Hepatocyte (in vitro differentiated cells): ENCODE data around the gene KANK3.
"Not testable (repeated sequence)": the region's sequence is repeated elsewhere in the genome, so short reads cannot be mapped to it uniquely, and the experiment has no call there.

Experiments
- CTCF ChIP-seq: fragments of 200-600 bp; sonication (generic); IDR thresholded peaks from 2 replicates; pipeline ENCODE4 v1.5.1; 2016; ENCODE audit warnings: antibody characterized with exemption, mild to moderate bottlenecking; ENCODE audit not compliant: poor library complexity
- EZH2 ChIP-seq: fragments of 200-600 bp; sonication (generic); IDR thresholded peaks from 2 replicates; pipeline ENCODE4 v1.6.1; 2016; ENCODE audit warnings: antibody characterized with exemption, mild to moderate bottlenecking, borderline replicate concordance

- not testable (repeated sequence) for TF ChIP-seq CTCF, EZH2
Measured at GRCh38 chr19:8318835-8319234, 24.2 kb downstream of the KANK3 start.
